Mesodermal cell (in vitro differentiated cells): Measurements from ENCODE around the gene CTF1.

Experiments used
- H3K27ac ChIP-seq: 2 replicates; pipeline ENCODE4 v1.7.0; 2013; ENCODE audit warnings: mild to moderate bottlenecking, low read depth, low read length, moderate library complexity; ENCODE audit not compliant: severe bottlenecking
- H3K36me3 ChIP-seq: 2 replicates; pipeline ENCODE4 v1.7.1; 2013; ENCODE audit warnings: mild to moderate bottlenecking, low read length, moderate library complexity; ENCODE audit not compliant: control insufficient read depth, insufficient read depth
- H3K4me1 ChIP-seq: one replicate; pipeline ENCODE4 v1.7.1; 2013; ENCODE audit warnings: mild to moderate bottlenecking, low read length; ENCODE audit not compliant: insufficient read depth, control insufficient read depth, poor library complexity, severe bottlenecking
- H3K4me3 ChIP-seq: 2 replicates; pipeline ENCODE4 v1.7.0; 2013; ENCODE audit warnings: low read length, control low read depth, mild to moderate bottlenecking; ENCODE audit not compliant: insufficient read depth, poor library complexity, severe bottlenecking; ENCODE audit errors: extremely low read depth
- H3K9me3 ChIP-seq: 2 replicates; pipeline ENCODE4 v1.7.1; 2013; ENCODE audit warnings: mild to moderate bottlenecking, low read length, moderate library complexity; ENCODE audit not compliant: control insufficient read depth
- WGBS, 2 experiments: methylation state at CpG; one replicate each; pipeline ENCODE4 v1.1.5; 2013; ENCODE audit warnings: missing lambda C conversion rate in 2 of 2; ENCODE audit not compliant: insufficient coverage in 2 of 2; 5-methylcytosine and 5-hydroxymethylcytosine counted together

CTF1 gene

GRCh38 chr16:30925632-30925987 lies 29.2 kb downstream of the CTF1 start:
- H3K4me1 ChIP-seq, result peaks cover 13% of the 10 kb centered on the region
- H3K4me3 ChIP-seq, result no peak overlapping the region
- H3K9me3 ChIP-seq, result no peaks in the 10 kb centered on the region
- peaks cover 46% of the 10 kb centered on the region for H3K36me3 ChIP-seq
- H3K27ac ChIP-seq, result no peak overlapping the region
- WGBS, 2 experiments, result 97% methylated on average over 26 of the region's 26 CpGs

- Histone ChIP-seq H3K36me3 (peaks cover 52% of the 10 kb centered on the region), H3K27ac (no peak overlapping the region), H3K4me3 (no peak overlapping the region), H3K4me1 (peaks cover 13% of the 10 kb centered on the region), H3K9me3 (no peaks in the 10 kb centered on the region)
- 83 to 93% methylated on average over 9 of the region's 10 CpGs for WGBS, 2 experiments
These were observed 29.8 kb downstream of the CTF1 start for GRCh38 chr16:30925995-30926811.

- Histone ChIP-seq H3K36me3 (peaks cover 61% of the 10 kb centered on the region), H3K4me3 (no peak overlapping the region), H3K9me3 (no peaks in the 10 kb centered on the region), H3K4me1 (peaks cover 13% of the 10 kb centered on the region), H3K27ac (no peak overlapping the region)
- 91 to 95% methylated on average over 12 to 20 of the region's 22 CpGs for WGBS, 2 experiments
These were observed 30.7 kb downstream of the CTF1 start for GRCh38 chr16:30926937-30927788.

GRCh38 chr16:30927789-30928378 lies 31.5 kb downstream of the CTF1 start:
- H3K27ac ChIP-seq, result no peak overlapping the region
- no peaks in the 10 kb centered on the region for H3K9me3 ChIP-seq
- H3K4me3 ChIP-seq, result no peak overlapping the region
- H3K36me3 ChIP-seq, result peaks cover 69% of the 10 kb centered on the region
- WGBS, 2 experiments, result 68 to 89% methylated on average over 10 to 12 of the region's 15 CpGs
- peaks cover 13% of the 10 kb centered on the region for H3K4me1 ChIP-seq

- H3K4me3 ChIP-seq, result no peak overlapping the region
- WGBS, 2 experiments, result 98 to 100% methylated on average over 6 to 7 of the region's 11 CpGs
- H3K9me3 ChIP-seq, result no peaks in the 10 kb centered on the region
- peaks cover 13% of the 10 kb centered on the region for H3K4me1 ChIP-seq
- H3K27ac ChIP-seq, result no peak overlapping the region
- H3K36me3 ChIP-seq, result peaks cover 71% of the 10 kb centered on the region
These were observed 32.0 kb downstream of the CTF1 start for GRCh38 chr16:30928390-30928789.

GRCh38 chr16:30929167-30929566 lies 32.8 kb downstream of the CTF1 start:
- no peaks in the 10 kb centered on the region for H3K9me3 ChIP-seq
- peaks cover 13% of the 10 kb centered on the region for H3K4me1 ChIP-seq
- no peak overlapping the region for H3K4me3 ChIP-seq
- peaks cover 79% of the 10 kb centered on the region for H3K36me3 ChIP-seq
- H3K27ac ChIP-seq, result no peak overlapping the region
- WGBS, 2 experiments, result 96 to 100% methylated on average over 7 of the region's 7 CpGs

- Histone ChIP-seq H3K4me1 (peaks cover 10% of the 10 kb centered on the region), H3K9me3 (no peaks in the 10 kb centered on the region), H3K27ac (no peak overlapping the region), H3K4me3 (no peak overlapping the region), H3K36me3 (peaks cover 85% of the 10 kb centered on the region)
- 96 to 97% methylated on average over 34 of the region's 35 CpGs for WGBS, 2 experiments
These were observed 33.8 kb downstream of the CTF1 start for GRCh38 chr16:30930160-30930571.

GRCh38 chr16:30931068-30931650 lies 34.7 kb downstream of the CTF1 start:
- H3K4me1 ChIP-seq, result peaks cover 5% of the 10 kb centered on the region
- H3K27ac ChIP-seq, result no peak overlapping the region
- no peak overlapping the region for H3K4me3 ChIP-seq
- peaks cover 88% of the 10 kb centered on the region for H3K36me3 ChIP-seq
- no peaks in the 10 kb centered on the region for H3K9me3 ChIP-seq
- WGBS, 2 experiments, result 76 to 88% methylated on average over 10 of the region's 12 CpGs

- Histone ChIP-seq H3K27ac (no peak overlapping the region), H3K4me1 (peaks cover 7% of the 10 kb centered on the region), H3K4me3 (no peak overlapping the region), H3K36me3 (peaks cover 85% of the 10 kb centered on the region), H3K9me3 (no peaks in the 10 kb centered on the region)
- WGBS, 2 experiments, result 76 to 77% methylated on average over 12 of the region's 12 CpGs
These were observed 38.6 kb downstream of the CTF1 start for GRCh38 chr16:30934827-30935557.

- Histone ChIP-seq H3K36me3 (peaks cover 84% of the 10 kb centered on the region), H3K27ac (peak overlapping the region; percentile 16), H3K9me3 (no peaks in the 10 kb centered on the region), H3K4me3 (no peak overlapping the region), H3K4me1 (peaks cover 7% of the 10 kb centered on the region)
- WGBS, 2 experiments, result 92 to 96% methylated on average over 5 of the region's 5 CpGs
These were observed 41.3 kb downstream of the CTF1 start for GRCh38 chr16:30937692-30938091.
